ENCODE measurements around the gene TIMMDC1.

GRCh38 chr3:119494597-119494996 lies 3.8 kb upstream of the TIMMDC1 start:
- TF ChIP-seq CTCF (IDR thresholded peaks at IDR 0.05) (no peak), EP300 (IDR thresholded peaks at IDR 0.05) (no peak), POLR2A (IDR thresholded peaks at IDR 0.05) (no peak), POLR2AphosphoS5 (IDR thresholded peaks at IDR 0.05) (no peak)
